GM18867 (cell line): Measurements from ENCODE around the gene CBFB.
"Not testable (repeated sequence)": the region's sequence is repeated elsewhere in the genome, so short reads cannot be mapped to it uniquely, and the experiment has no call there.

Experiments used
- ATAC-seq: cut with Tn5 transposase; IDR thresholded peaks from one replicate; pipeline ENCODE4 v1.9.1; 2021; ENCODE audit warnings: mild to moderate bottlenecking, moderate library complexity; ENCODE audit not compliant: unreplicated experiment

CBFB gene

DNA sequence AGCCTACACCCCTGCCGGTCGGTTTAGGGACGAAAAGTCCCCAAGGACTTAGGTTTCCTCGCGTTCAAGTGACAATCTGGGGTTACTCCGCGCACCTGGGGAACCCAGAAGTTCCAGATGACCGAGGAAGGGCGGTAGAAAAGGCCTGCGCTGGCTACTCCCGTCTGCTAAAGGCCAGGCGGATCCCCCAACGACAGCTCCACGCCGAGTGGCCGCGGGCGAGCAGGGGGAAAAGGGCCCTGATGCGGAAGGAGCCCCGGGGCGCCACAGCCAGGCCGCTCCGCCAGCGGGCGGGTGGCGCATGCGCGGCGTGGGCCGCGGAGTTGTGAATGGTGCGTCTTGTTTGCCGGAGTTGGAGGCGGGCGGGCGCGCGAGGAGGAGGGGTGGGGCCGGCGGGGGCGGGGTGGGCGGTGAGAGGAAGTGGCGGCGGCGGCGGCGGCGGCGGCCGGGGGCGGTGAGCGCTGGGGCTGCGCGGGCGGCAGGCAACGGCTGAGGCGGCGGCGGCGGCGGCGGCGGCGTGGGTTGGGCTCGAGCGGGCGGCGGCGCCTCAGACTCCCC lies at the start of gene CBFB:
TSS of gene CBFB (plus strand) at position 454 of the 558 bp plus-strand sequence. CDS start 259 bp downstream, outside the sequence.
- peak; percentile 75 for ATAC-seq

GRCh38 chr16:66983033-66983432 lies 45.9 kb upstream of the CBFB start:
- ATAC-seq = no peak

GRCh38 chr16:66984892-66985311 lies 44.0 kb upstream of the CBFB start:
- ATAC-seq = no peak

GRCh38 chr16:66986559-66986958 lies 42.4 kb upstream of the CBFB start:
- ATAC-seq = no peak

GRCh38 chr16:66988197-66988788 lies 40.7 kb upstream of the CBFB start, which contains the start of gene CES4A:
TSS of gene CES4A (plus strand) at chr16:66988589. CDS start at chr16:66988773, 184 bp downstream.
- ATAC-seq = no peak

DNA sequence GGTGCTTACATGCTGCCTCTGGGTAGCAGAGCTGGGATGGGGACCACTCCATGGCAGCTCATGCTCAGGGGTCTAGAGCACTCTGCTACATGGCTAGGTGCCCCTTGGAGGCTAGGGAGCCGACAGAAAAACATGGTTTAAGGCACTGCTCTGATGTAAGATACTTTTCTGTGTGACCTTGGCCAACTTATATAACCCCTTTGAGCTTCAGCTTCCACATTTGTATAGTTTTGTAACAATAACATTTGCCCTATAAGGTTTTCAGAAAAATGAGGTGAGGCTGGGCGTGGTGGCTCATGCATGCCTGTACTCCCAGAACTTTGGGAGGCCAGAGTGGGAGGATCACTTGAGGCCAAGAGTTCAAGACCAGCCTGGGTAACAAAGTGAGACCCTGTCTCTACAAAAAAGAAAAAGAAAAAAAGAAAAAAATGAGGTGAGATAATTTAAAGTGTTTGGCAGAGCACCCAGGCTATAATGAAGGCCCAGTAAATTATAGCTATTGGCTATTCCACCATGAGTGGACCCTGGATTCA lies 37.3 kb upstream of the CBFB start:
- ATAC-seq = no peak

GRCh38 chr16:66993558-66993957 lies 35.4 kb upstream of the CBFB start:
- ATAC-seq = not testable (repeated sequence)

- no peak for ATAC-seq
These were observed 32.5 kb upstream of the CBFB start for GRCh38 chr16:66996324-66996982.

DNA sequence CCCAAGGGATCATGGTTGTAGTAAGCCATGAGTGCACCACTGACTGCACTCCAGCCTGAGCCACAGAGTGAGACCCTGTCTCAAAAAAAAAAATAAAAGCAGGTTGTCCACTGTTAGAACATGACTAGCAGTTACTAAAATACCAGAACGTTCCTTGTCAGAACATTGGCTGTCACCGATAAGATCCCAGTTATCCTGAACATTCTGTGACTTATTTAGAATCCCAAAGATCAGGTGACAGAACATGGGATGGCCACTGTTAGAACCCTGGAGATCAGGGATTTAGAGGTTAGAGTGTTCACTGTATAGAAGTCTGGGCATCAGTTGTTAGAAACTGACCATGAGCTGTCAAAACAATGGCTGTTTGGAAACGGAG lies 32.0 kb upstream of the CBFB start:
- no peak for ATAC-seq

DNA sequence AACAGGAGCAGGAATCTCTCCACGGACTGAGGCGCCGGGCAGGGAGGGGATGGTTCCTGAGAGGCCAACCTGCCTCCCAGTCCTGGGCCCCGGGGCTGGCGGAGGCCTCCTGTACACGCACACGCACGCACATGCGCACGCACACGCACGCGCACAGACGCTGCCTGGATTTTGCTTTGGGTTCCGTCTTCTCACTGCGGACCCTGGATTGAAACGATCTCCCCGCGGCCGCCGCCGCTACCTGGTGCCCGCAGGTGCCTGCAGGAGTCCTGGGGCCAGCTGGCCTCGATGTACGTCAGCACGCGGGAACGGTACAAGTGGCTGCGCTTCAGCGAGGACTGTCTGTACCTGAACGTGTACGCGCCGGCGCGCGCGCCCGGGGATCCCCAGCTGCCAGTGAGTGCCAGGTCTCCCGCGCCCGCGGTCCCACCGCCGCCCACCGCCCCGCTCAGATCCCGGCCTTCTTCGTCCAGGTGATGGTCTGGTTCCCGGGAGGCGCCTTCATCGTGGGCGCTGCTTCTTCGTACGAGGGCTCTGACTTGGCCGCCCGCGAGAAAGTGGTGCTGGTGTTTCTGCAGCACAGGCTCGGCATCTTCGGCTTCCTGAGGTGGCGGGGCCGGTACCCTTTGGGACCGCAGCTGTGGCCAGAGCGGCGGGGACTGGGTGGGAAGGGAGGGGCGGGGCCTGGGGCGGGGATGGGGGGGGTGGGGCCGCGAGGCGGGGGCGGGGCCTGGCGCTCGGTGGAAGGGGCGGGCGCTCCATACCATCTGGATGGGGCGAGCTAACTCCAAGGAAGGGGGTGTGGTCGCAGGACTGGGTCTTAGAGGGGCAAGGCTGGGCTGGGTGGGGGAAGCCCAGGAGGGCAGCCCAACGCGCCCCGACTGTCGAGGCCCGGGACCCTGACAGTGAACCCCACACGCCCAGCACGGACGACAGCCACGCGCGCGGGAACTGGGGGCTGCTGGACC lies 28.3 kb upstream of the CBFB start:
- ATAC-seq = no peak

DNA sequence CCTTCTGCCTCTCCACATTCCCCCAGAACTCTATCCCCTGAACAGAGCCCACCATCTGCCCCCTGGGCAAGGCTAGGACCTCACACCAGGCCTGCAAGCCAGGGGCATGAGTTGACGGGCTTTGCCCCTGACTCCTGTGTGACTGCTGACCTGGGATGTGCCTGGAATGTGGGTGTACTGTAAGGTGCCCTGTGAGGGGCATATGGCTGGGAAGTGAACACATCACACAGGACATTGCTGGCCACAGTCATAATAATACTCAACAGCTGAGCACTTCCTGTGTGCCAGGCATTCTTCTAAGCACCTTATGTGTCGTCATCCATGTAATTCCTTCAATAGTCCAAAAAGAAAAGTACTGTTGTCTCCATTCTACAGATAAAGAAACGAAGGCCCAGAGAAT lies 27.2 kb upstream of the CBFB start:
- no peak for ATAC-seq

DNA sequence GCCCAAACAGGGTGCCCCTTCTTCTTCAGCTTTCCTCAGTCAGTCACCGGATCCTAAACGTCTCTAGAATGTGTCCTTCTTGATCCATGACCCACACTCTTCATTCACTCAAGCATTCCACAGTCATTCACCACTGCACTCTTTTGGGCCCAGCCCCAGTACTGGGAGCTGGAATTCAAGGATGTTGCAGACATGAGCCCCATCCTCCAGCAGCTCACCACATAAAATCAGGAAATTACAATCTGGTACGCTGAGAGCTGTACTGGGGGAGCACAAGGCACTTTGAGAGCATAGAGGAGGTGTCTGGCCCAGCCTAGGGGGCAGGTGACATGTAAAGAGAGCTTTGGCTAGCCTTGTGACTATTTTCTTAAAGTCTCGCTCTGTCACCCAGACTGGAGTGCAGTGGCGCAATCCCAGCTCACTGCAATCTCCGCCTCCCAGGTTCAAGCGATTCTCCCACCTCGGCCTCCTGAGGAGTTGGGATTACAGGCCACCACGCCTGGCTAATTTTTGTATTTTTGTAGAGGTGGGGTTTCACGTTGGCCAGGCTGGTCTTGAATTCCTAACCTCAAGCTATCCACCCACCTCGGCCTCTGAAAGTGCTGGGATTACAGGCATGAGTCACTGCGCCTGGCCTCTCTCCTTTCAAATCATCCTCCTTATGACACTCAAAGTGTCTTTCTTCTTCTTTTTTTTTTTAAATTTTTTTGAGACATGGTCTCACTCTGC lies 21.9 kb upstream of the CBFB start:
- no peak for ATAC-seq

- no peak for ATAC-seq
These were observed 19.8 kb upstream of the CBFB start for GRCh38 chr16:67009158-67009557.

GRCh38 chr16:67011274-67011673 lies 17.7 kb upstream of the CBFB start:
- ATAC-seq = no peak

- no peak for ATAC-seq
These were observed 15.6 kb upstream of the CBFB start for GRCh38 chr16:67013233-67013822.

DNA sequence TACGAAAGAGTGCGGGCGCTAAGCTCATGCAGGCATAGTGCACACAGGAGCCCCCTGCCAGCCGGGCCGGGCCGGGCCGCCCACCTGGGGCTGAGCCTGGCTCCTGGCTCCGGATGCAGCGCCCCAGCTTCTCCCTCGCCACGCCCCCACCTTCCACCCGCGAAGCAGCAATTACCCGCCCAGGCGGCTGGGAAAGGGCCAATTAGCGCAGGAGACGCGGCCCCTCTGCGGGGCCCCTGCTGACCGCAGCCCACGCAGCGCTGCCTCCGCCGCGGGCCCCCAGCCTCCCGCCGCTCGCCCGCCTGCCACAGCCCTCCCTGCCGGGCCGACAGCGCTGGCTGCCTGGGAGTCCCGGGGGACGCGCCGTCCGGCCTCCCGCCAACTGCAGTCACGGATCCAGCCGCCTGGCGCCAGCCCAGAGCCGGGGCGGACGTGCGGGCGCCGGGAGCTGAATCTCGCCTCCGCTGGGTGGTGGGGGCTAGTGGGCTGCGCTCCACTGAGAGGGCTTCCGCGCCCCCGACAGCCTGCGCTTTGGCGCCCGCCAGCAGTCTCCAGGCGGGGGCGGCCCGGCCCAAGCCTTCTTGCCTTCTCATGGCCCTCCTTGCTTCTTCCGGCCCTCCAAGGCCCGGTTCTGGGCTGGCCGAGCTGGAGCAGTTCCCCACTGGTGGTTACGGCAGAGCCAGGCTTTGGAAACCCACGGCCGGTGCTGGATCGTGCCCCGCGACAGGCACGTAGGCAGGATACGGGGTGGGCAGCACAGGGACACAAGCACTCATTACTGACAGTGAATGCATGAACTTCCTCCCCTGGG lies 14.9 kb upstream of the CBFB start:
- ATAC-seq = no peak

DNA sequence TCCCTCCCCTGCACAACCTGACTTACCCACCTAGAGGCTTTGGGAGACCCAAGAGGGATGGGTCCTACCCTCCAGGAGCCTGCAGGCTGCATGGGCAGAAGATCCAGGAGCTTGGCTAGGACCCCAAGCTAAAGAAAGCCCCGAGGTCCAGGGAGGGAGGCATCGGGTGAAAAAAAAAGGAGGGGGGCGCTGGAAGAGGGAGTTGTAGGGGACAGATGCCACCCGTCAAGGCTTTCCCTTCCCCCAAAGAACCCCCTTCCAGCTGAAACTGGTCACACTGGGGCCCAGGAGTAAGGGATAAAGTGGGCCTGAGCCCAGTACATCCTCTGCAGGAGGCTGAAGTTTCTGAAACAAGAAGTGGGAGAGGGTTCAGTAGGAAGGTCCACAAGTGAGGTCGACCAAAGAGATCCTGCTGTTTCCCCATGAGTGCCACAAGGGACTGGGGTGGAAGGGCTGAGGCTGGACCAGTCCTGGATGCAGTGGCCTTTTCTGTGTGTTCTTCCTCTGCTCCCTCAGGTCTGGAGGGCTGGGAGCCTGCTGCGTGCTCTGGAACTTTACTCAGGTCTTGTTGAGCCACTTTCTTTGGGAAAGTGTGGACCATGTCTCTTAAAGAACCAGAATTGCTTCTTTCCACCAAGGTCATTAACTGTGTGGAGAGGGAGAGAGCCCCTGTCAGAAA lies 14.2 kb upstream of the CBFB start:
- ATAC-seq = no peak

DNA sequence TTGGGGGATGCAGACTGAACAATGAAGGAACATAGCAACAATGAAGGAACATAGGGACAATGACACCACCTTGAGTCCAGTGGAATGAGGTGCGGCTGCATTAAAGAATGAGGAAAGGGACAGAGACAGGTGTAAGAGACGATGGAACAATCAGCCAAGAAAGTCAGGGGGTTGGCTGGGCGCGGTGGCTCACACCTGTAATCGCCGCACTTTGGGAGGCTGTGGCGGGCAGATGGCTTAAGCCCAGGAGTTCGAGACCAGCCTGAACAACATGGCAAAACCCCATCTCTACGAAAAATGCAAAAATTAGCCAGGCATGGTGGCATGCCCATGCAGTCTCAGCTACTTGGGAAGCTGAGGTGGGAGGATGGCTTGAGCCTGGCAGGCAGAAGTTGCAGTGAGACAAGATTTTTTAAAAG lies 13.6 kb upstream of the CBFB start:
- no peak for ATAC-seq

DNA sequence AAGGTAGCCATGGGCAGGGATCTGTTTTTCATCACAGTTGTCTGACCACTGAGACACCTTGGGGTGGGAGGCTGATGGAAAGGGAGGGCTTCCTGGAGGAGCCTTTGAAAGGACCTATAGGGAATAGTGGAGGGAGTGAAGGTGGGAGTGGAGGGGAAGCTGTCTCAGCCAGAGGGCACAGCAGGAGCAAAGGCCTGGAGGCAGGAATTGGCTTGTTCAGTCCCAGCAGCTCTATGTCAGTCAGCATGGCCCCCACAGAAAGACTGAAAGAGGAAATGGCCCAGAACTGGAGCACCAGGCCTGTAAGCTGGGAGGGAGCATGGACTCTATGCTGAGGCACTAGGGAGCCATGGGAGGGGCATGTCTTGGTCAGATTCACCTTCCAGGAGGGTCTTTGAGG lies 12.8 kb upstream of the CBFB start:
- no peak for ATAC-seq
